Gastroesophageal sphincter (tissue), 3 donors: ENCODE data around the gene TFB1M.

Source experiments
- EP300 ChIP-seq: sonication (generic); formaldehyde crosslinking; IDR thresholded peaks from one replicate; pipeline ENCODE4 v1.6.1; 2017; ENCODE audit warnings: antibody characterized with exemption, mild to moderate bottlenecking
- POLR2A ChIP-seq, 2 donors: fragments of 450-650 bp; IDR thresholded peaks; one replicate each; pipeline ENCODE4 v1.6.1; 2017; ENCODE audit warnings: antibody characterized with exemption in 2 of 2, mild to moderate bottlenecking in 2 of 2, moderate library complexity in 1 of 2
- POLR2AphosphoS5 ChIP-seq: sonication (generic); formaldehyde crosslinking; IDR thresholded peaks from one replicate; pipeline ENCODE4 v1.6.1; 2017; ENCODE audit warnings: antibody characterized with exemption
- TF ChIP-seq, protein P1 (sequence below), 4 experiments: fragments of 200-600 bp in 2 of 4; fragments of 450-650 bp in 2 of 4; sonication (generic) in 1 of 4; IDR thresholded peaks; one replicate each; pipeline ENCODE4 v1.5.1; 2017 to 2019; ENCODE audit warnings: antibody characterized with exemption in 4 of 4, mild to moderate bottlenecking in 2 of 4, moderate library complexity in 2 of 4

DNA sequence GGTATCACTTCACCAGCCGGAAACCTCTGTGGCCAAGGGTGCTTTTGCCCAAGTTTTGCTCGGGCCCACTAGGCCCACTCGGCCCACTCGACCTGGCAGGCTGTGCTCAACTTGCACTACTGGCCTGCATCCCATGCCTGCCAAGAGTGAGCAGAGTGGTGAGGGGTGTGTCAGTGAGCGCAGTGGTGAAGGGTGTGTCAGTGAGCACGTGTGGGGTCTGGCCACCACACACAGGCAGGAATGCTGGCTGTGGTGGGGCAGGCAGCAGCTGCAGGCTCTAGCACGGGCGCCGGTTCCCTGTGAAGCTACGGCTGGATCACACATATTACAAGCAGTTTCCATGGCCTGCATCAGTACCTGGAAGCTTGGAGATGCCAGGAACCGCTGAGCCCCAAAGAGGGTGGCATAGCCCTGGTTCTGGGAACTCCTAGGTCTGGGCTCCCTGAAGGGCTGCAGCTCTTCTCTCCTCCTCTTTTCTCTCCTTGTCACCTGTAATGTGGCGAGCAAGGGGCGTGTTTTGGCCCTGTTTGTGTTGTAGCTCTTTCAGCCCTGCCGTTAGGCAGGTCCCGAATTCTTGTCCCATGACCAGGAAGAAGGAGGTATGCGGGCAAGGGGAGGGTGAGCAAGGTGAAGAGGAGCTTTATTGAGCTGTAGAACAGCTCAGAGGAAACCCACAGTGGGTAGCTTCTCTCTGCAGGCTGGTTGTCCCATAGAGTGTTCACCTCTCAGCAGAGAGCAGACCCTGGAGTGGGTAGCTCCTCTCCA lies 101.5 kb downstream of the TFB1M start:
- TF ChIP-seq POLR2A (IDR thresholded peaks at IDR 0.05) (no peak), EP300 (no peak), POLR2AphosphoS5 (no peak)
- TF ChIP-seq, protein P1, sequence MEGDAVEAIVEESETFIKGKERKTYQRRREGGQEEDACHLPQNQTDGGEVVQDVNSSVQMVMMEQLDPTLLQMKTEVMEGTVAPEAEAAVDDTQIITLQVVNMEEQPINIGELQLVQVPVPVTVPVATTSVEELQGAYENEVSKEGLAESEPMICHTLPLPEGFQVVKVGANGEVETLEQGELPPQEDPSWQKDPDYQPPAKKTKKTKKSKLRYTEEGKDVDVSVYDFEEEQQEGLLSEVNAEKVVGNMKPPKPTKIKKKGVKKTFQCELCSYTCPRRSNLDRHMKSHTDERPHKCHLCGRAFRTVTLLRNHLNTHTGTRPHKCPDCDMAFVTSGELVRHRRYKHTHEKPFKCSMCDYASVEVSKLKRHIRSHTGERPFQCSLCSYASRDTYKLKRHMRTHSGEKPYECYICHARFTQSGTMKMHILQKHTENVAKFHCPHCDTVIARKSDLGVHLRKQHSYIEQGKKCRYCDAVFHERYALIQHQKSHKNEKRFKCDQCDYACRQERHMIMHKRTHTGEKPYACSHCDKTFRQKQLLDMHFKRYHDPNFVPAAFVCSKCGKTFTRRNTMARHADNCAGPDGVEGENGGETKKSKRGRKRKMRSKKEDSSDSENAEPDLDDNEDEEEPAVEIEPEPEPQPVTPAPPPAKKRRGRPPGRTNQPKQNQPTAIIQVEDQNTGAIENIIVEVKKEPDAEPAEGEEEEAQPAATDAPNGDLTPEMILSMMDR (IDR thresholded peaks at IDR 0.05), result no peak
